Coronary artery (tissue), 2 donors: Measurements from ENCODE around the gene GK.

Experiments used
- DNase-seq: peaks from one replicate; pipeline ENCODE4 v3.0.0-alpha.2; 2017; ENCODE audit warnings: low spot score
- H3K27ac ChIP-seq, 2 donors: fragments of 200-600 bp; sonication (generic); one replicate each; pipeline ENCODE4 v1.5.1; 2016 to 2019
- H3K4me3 ChIP-seq: fragments of 200-600 bp; sonication (generic); 2 replicates; pipeline ENCODE4 v1.5.1; 2016; ENCODE audit warnings: mild to moderate bottlenecking, moderate library complexity
- TF ChIP-seq, protein P1 (sequence below): fragments of 200-600 bp; sonication (generic); IDR thresholded peaks from one replicate; pipeline ENCODE4 v1.5.1; 2019; ENCODE audit warnings: antibody characterized with exemption

GK gene

DNA sequence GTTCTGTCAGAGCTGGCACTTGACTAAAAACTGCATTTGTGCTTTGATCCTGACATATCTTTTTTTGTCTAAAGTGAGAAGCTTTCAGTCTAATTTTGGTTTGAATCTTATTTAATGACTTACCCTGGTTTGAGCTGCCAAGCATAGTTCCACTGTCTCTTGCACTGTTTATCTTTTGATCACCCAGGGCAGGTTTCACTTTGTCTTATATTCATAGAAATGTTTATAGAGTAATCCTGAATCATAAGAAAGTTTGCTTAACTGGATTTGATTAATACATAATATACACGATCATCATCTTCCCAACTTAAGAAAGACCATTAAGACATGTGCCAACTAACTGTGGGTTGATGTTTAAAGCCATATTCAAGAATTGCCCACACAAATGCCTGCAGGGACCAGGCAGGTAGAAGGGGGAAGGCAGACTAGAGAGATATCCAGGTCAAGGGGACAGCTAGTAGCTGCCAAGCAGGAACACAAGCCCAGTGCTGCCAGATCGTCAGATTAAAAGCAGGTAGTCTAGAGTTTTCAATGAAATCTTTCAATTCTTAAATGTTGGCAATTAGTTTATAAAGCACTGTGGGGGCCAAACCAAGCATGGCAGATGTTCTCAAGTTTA, 1.9 kb downstream of the GK start:
- DNase-seq = no peak
- Histone ChIP-seq H3K27ac (no peak overlapping the region), H3K4me3 (no peak overlapping the region)
- TF ChIP-seq, protein P1, sequence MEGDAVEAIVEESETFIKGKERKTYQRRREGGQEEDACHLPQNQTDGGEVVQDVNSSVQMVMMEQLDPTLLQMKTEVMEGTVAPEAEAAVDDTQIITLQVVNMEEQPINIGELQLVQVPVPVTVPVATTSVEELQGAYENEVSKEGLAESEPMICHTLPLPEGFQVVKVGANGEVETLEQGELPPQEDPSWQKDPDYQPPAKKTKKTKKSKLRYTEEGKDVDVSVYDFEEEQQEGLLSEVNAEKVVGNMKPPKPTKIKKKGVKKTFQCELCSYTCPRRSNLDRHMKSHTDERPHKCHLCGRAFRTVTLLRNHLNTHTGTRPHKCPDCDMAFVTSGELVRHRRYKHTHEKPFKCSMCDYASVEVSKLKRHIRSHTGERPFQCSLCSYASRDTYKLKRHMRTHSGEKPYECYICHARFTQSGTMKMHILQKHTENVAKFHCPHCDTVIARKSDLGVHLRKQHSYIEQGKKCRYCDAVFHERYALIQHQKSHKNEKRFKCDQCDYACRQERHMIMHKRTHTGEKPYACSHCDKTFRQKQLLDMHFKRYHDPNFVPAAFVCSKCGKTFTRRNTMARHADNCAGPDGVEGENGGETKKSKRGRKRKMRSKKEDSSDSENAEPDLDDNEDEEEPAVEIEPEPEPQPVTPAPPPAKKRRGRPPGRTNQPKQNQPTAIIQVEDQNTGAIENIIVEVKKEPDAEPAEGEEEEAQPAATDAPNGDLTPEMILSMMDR = no peak

DNA sequence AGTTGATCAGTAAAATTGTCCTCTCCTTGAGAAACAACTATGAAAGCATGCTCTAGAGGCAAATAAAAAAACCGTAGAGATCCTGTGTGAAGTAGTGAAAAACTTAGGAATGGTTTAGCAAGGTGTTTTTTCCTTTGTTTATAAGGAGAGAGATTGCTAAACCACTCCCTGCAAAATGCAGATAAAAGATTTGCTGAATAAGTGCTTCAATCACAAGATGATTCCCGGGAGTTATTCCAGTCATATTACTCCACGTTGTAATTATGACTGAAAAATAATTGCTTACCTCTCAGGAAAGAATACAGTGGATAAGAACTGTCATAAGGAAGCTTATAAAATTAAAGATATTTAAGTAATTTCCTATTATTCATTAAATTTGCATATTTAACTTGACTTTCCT, 2.8 kb downstream of the GK start:
- no peak overlapping the region for H3K4me3 ChIP-seq
- TF ChIP-seq, protein P1 = no peak
- H3K27ac ChIP-seq = no peak overlapping the region
- DNase-seq = no peak

DNA sequence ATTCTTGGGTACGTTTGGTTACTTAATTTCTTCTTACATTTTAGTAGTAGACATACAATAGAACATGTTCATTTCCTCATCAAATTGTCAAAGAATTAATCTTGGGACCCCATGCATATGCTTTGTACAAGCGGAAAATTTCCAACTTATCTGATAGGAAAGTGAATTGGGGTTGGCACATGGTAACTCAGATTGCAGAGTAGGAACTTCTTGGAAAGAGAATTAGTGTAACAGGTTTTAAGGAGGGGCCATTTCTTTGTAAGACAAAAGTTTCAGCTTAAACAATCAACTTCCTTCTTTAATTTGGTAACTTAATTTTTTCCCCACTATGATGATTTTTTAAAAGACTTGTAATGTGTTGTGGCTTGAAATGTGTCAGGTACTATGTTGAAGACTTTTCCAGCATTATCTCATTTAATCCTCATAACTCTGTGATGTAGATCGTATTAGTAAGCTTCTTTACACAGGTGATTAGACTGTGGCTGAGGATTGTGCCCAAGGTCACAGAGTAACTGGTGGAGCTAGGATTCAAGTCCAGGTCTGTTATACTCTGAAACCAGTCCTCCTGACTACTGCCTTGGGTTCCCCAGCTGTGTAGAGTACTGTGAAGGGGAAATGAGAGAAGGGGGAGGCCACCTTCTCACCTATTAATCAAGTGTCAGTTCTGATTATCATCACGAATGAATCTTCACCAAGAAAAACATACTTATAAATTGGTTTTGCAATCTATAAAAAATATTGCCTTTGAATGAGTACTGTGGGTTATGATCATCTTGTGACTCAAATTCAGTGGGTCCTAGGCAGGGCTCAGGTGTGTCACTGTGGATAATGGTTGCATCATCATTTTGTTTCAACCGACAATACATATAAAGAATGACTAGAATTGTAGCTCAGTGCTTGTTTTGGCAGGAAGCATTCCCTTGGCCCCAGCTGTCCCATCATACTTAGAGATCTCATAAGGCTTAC, 4.3 kb downstream of the GK start:
- no peak for DNase-seq
- Histone ChIP-seq H3K27ac (no peak overlapping the region), H3K4me3 (no peak overlapping the region)
- TF ChIP-seq, protein P1 = no peak

DNA sequence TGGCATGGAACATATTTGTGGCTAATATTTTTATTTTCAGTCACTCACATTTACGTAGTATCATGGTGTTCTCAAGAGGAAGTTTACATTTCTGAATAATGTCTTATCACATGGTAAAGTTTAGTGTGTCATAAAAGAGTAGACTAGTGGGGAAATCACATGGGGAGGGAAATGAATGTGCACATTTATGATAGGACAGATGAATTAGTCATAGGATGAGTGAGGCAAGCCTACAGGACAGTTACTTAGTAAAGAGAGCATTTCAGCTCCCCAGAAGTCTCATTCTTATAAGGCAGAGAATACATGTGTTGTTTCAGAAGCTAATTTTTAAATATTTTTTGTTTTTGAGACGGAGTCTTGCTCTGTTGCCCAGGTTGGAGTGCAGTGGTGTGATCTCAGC, 6.2 kb downstream of the GK start:
- no peak overlapping the region for H3K27ac ChIP-seq
- TF ChIP-seq, protein P1 = no peak

DNA sequence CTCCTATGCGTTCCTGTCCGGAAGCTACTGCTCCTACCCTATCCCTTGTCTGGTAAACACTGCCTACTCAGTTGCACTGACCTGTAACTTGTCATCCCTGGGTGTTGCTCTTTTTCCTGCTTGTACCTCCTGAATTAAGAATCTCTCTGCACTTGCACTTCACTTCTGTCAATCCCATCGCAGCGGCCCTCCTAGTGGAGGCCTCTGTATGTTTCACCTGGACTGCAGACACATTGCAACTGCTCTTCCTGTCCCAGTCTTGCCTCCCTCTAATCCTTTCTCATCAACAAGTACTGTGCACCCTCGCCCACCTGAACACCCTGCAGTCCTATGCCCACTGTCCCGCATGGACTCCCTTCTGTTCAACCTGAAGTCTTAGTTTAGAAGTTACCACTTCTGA, 8.0 kb downstream of the GK start:
- TF ChIP-seq, protein P1 = no peak
- no peak for DNase-seq
- Histone ChIP-seq H3K27ac (no peak overlapping the region), H3K4me3 (no peak overlapping the region)

More for the DNA sequence above, 6.2 kb downstream of the GK start:
- DNase-seq = no peak
- no peak overlapping the region for H3K4me3 ChIP-seq

DNA sequence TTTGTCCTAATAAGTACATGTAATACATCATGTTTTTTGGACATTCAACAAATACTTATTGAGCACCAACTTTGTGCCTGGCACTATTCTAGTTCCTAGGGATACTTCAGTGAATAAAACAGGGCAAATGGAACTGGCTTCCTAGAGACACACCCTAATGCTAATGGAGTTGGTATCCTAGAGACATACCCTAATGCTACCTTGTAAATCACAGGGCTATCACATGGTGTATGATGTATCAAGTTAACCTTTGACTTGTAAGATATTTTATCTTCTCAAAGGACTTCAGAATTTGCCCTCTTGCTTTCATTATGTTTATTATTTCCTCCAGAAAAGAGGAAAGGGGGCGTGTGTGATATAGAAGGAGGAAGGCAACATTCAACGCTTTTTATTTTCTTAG, 10.1 kb downstream of the GK start:
- Histone ChIP-seq H3K27ac (no peak overlapping the region), H3K4me3 (no peak overlapping the region)
- TF ChIP-seq, protein P1 = no peak
- no peak for DNase-seq
